PFSK-1 (cell line): ENCODE data around the gene ATP13A1.

Experiments
- FOXP2 ChIP-seq: optimal IDR thresholded peaks from 2 replicates; pipeline ENCODE3; 2011; ENCODE audit warnings: borderline replicate concordance, control low read depth, inconsistent platforms; ENCODE audit not compliant: insufficient read depth; ENCODE audit errors: extremely low read length, extremely low read depth
- POLR2AphosphoS5 ChIP-seq: IDR thresholded peaks from 2 replicates; pipeline ENCODE4 v1.6.1; 2012; ENCODE audit warnings: low read depth, mild to moderate bottlenecking, control low read depth, low read length, moderate library complexity
- REST ChIP-seq, 2 experiments: IDR thresholded peaks; 2 replicates each; pipeline versions ENCODE4 v1.6.1 to v1.8.0; 2011 to 2012; ENCODE audit warnings: low read depth in 2 of 2, low read length in 2 of 2, control low read depth in 1 of 2, inconsistent platforms in 1 of 2, mild to moderate bottlenecking in 1 of 2, moderate library complexity in 1 of 2; ENCODE audit not compliant: insufficient read depth in 1 of 2
- SIN3A ChIP-seq: IDR thresholded peaks from 2 replicates; pipeline ENCODE4 v1.6.1; 2012; ENCODE audit warnings: mild to moderate bottlenecking, low read length, moderate library complexity, borderline replicate concordance; ENCODE audit not compliant: insufficient read depth
- TAF1 ChIP-seq: IDR thresholded peaks from 2 replicates; pipeline ENCODE4 v1.6.1; 2012; ENCODE audit warnings: low read length, control low read depth, borderline replicate concordance; ENCODE audit not compliant: insufficient read depth

ATP13A1 gene

GRCh38 chr19:19636573-19637185, 26.8 kb downstream of the ATP13A1 start:
- TF ChIP-seq TAF1: no peak
- TF ChIP-seq POLR2AphosphoS5: no peak
- TF ChIP-seq SIN3A: no peak
- no peak for TF ChIP-seq FOXP2
- TF ChIP-seq REST (IDR thresholded peaks at IDR 0.05; ENCODE audit: insufficient read depth in 1 of 2, low read depth in 2 of 2, low read length in 2 of 2): no peak

GRCh38 chr19:19635313-19635702, 28.2 kb downstream of the ATP13A1 start:
- TF ChIP-seq POLR2AphosphoS5: no peak
- no peak for TF ChIP-seq SIN3A
- TF ChIP-seq FOXP2: no peak
- TF ChIP-seq TAF1: no peak

- TF ChIP-seq TAF1: no peak
- no peak for TF ChIP-seq FOXP2
- TF ChIP-seq REST (IDR thresholded peaks at IDR 0.05; ENCODE audit: insufficient read depth in 1 of 2, low read depth in 2 of 2, low read length in 2 of 2): no peak
- no peak for TF ChIP-seq POLR2AphosphoS5
- no peak for TF ChIP-seq SIN3A
Observed at GRCh38 chr19:19634516-19635312, 28.8 kb downstream of the ATP13A1 start.

GRCh38 chr19:19633711-19634515, 29.6 kb downstream of the ATP13A1 start:
- TF ChIP-seq FOXP2: no peak
- no peak for TF ChIP-seq REST (IDR thresholded peaks at IDR 0.05; ENCODE audit: insufficient read depth in 1 of 2, low read depth in 2 of 2, low read length in 2 of 2)
- TF ChIP-seq TAF1: no peak
- no peak for TF ChIP-seq SIN3A
- no peak for TF ChIP-seq POLR2AphosphoS5

- TF ChIP-seq FOXP2 (no peak), POLR2AphosphoS5 (no peak)
Observed at GRCh38 chr19:19632661-19633060, 30.8 kb downstream of the ATP13A1 start.
